Measurements from ENCODE around the gene EML1. TPM values are rescaled to one million over a fixed set of nuclear protein-coding genes. Genes with fewer than 3 reads are reported as not detected.

The EML1 gene
- total RNA-seq, 1 experiment from 2014 or later: 18.3 TPM

DNA sequence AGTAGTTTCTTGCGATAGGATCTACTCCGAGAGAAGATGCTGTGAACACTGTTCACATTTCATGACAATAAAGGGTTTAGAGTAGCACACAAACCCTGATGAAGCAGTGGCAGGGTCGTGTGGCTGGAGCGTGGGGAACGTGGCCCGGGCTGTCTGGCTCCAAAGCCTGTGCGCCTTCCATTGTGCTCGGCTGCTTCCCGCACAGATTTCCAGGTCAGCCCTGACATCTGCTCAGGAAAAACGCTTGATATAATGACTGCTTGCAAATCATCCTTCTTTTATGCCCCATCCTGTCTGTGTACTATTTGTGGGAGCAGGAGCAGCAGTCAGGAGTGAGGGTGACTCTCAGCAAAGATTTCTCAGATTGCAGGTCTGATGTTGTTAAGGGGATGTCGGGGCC, 78.6 kb downstream of the EML1 start:
- DNase-seq (ENCODE audit: low spot score): no peak

DNA sequence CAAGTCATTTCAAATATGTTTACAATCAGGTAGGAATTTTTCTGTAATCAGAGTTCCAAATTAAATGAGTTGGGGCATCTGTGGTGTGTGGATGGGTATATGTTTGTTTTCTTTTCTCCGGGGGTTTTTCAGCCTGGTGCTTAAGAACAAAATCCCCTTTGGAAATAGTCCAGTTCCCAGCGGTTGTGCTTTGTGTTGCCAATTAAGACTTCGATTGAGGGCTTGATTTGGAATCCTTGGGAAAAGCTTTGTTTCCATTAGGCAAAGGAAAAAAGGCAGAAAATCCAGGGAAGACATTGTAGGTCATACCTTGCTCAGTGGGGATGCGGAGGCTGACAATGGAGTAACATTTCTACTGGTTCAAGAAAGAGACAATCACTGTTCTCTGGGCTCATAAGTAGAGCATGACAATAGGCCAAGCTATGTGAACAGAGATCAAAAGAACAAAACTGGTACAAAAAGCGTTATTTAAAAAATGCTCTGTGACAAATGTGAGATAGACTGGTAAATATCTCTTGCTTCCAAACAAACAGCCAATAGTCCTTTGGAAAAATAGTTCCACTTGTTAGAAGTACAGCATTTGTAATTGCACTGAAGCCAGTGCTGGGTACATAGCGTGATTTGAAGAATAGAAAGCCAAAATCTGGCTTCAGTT, 79.7 kb downstream of the EML1 start:
- no peak for DNase-seq (ENCODE audit: low spot score)

DNA sequence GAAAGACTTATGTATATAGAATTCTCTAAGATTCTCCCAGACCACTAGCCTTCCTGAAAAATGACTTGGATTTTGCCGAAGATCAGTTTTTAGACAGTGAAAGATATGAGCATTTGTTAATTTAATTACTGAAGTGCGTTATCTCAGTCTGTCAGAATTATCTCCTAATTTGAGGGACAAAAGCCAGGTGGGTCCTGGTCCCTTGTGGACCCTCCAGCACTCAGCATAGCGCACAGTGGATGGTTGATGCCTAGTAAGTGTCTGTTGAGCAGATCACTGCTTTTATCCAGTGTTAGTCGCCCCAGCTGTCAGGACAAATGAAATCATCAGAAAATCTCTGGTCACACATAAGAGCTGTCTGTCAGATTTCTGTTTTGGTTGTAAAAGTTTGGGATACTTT, 80.4 kb downstream of the EML1 start:
- no peak for DNase-seq (ENCODE audit: low spot score)

DNA sequence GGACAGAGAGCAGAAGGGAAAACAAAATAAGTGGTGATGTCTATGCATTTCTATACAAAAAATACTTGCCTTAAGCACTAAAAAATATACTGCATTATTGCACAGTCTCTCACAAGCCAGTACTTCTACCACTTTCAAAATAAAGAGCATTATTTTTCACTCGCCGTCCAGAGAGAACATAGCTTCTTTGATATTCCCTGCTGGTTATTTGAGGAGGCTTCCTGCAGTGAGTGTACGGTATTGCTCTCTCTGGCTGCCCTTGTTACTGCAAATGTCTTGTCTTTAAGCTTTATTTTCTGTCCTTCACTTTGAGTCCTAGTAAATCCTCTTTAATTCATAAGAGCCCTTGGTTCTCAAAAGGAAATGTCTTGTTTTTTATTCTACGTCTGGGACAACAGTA, 81.1 kb downstream of the EML1 start:
- no peak for DNase-seq (ENCODE audit: low spot score)

DNA sequence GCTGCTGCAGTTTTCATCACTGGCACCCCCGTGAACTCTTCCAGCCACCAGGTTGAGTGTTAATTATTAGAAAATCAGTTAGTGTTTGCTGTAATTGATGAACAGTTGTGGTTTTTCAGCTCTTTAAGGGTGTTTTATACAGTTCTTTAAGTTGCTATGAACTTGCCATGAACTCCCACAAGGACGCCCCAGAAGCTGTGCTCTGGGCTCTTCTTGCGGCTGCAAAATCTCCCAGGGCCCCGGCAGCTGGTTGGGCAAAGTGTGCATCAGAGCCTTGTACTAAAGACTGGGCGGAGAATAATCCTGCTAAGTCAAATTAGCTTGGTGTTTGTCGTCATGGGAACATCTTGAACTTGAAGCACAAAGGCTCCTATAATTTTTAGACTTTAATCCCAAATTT, 82.2 kb downstream of the EML1 start:
- DNase-seq (ENCODE audit: low spot score): no peak

DNA sequence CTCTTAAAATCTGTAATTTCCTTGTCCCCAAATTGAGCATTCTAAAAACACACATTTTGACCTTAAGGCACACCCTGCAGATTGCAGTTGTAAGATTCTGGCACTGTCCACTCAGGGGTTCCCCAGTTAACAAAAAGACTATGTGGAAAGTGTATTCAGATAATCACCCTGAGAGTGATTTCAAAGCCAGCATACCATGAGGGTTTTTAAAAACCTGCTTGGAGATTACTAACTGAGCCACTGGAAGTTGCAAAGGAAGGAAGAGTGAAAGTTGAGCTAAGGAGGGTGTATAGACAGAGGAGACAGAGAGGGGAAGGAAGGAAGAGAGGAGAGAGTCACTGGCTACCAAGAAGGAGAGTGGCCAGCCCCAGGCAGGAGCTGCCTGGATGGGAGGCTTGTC, 82.6 kb downstream of the EML1 start:
- no peak for DNase-seq (ENCODE audit: low spot score)

DNA sequence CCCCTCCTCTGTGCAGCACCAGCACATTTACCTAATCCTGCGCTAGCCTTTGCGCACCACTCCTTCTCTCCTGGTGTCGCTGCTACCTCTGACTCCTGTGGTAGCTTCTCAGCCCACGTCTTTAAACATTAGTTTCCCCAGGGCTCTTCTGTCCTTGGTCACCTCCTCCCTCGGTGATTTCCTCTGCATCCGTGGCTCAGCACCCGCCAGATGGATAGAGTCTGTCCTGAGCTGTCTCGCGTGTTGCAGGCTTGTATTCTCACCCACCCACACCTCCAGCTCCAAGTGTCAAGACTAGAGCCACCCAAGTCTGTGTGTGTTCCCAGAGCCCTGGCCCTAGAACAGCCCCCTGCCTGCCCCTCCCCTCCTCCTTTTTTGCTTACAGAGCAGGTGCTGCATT, 83.2 kb downstream of the EML1 start:
- DNase-seq (ENCODE audit: low spot score): no peak

DNA sequence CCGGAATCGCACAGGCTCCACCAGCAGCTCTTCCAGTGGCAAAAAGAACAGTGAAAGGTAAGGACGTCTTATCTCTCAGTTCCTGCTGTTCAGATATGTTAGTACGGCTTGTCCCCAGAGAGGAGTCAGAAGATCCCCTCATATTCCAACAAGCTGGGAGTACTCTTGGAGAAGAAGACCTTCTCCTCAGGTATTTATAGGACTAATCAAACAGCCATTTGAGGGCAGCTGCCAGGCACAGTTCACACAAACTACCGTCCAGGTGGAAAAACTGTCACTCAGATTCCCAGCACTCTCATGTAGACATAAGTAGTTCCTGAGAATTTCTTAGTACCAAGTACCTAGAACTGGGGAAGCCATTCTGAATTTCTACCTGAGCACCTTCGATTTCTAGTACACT, 85.3 kb downstream of the EML1 start:
- DNase-seq (ENCODE audit: low spot score): no peak

DNA sequence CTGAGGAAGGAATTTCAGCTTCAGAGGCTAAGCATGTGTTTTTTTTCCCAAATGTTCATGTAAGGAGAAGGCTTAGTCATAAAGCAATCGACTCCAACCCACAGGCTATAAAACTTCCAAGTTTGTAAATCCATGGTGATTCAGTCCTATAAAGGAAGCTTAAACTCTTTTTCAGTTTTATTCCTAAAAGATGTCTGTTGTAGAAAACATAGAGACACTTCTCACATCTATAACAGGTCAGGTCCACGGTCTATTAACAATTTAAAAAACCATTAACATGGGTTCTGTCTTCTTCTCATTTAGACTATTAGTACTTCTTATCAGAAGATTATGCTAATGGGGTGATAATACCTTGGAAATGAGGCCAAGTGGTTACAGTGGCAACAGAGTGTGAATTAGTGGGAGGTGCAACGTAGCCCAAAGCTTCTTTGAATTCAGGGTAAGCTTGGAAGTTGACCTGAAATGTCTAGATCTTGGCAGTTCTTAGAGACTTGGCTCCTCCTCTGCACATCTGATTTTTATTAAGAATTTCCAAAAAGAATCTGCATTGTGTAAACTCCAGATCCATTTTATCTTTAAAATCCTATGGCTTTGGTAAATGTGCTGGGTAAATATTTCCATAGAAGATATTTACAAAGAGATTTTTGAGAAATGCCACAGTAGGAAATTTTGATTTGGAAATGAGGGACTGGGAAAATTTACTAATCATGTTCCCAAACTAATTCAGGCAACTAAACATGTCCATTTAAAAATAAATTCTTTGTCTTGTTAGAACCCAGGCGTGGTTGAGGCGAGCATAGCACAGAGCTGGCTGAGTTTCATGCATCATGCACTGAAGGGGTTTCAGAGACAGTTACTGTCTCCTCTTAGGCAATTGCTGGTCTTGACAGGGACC, 86.4 kb downstream of the EML1 start:
- DNase-seq (ENCODE audit: low spot score): peak; percentile 59

DNA sequence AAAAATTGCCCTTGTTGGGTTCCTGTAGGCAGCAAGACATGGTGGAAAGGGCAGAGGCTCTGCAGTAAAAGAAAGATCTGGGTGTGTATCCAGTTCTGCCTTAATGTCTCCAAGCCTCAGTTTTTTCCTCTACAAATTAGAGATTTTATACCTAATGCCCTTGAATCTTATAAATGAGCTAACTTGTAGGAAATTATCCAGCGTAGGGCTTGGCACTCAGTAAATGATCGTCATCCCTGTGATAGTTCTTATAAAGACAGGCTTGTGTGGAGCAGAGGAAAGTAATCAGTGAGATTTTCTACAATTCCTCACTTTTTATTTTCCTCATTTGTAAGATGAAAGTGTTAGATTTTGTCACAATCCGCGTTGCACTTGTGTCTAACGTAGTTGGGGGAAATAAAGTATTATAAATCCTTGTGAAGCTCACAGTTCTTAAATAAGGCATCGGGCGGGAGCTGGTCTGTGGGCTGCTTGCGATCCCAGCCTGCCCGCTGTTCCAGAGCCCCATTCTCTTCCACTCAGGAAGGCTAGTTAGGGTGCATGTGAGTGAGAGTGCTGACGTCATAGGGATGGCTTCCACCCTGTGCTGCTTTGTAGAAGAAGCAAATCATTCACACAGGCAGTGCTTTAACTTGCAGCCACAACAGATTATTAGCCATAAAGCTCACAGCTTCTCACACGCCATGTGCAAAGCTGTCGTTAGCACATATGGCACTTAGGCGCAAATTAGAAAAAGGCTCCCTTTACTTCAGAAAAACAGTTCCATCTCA, 87.6 kb downstream of the EML1 start:
- no peak for DNase-seq (ENCODE audit: low spot score)

DNA sequence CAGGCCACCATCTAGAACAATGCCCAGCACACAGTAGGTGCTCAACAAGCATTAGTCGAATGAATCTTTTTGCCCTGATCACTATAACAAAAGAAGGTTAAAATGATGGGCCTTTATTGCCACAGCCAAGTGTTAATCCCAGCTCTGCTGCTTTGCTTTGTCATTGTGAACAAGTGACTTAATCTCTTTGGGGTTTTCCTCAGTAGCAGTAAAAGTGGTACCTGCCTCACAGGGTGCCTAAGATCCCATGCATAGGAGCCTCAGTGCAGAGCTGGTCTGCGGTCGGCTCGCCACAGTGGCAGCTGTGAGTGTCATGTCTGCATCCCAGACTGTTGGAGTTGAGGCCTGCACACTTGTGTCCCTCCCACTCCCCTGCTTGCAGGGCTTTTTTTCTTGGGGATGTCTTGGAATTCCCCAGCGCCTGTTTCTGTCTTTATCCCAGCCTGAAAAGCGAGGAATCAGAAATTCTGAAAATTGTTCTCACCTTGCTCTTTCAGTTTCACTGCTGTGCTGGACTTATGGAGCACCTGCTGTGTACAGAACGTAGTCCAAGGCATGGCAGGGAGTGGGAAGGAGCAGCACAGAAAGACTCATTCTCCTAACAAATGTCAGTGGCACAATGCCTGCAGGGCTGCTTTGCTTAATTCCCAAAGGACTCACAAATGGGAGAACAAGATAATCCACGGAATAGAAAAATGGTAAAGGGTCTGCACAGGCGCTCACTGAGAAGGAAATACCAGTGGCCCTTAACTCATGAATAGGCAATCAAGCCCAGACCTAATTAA, 90.8 kb downstream of the EML1 start:
- no peak for DNase-seq (ENCODE audit: low spot score)

DNA sequence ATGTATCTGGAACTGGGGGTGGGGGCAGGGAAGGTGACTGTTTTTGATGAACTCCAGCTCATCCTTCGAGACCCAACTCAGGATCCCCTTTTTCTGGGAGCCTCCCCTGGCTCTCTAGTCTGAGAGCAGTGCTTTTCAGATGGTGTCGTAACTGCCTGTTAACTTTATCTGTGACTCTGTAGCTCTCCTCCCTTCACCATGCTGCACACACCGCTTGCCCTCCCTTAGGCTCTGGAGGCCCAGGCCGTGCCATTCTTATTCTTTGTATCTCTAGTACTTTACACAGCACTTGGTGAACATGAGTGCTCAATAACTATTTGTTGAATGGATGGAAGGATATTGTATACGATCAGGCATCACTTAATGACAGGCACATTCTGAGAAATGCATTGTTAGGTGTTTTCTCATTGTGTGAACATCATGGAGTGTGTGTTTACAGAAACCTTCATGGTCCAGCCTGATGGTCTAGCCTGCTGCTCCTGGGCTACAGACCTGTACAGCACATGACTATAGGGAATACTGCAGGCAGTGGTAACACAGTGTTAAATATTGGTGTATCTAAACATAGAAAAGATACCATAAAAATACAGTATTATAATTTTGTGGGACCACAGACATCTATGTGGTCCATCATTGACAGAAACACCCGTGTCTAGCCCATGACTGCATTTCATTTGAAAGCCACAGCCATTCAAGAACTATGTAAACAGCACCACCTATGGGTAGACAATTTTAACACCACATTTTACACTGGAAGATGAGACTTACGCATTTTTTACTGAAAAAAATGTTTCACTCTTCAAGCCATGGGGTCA, 91.8 kb downstream of the EML1 start:
- peak; percentile 48 for DNase-seq (ENCODE audit: low spot score)

DNA sequence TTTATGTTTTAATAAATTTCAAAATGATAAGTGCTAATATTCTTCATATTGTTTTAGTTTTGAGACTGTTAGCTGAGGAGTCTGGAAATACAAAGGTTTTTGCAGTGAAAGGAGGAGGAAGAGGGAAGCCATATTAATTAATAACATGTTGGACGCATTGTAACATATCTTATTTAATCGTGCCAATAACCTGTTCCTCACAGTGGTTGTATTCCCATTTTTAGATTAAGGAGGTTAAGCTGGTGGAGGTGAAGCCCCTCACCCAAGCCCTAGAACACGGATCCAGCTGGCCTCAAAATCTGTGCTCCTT, 92.4 kb downstream of the EML1 start:
- no peak for DNase-seq (ENCODE audit: low spot score)

DNA sequence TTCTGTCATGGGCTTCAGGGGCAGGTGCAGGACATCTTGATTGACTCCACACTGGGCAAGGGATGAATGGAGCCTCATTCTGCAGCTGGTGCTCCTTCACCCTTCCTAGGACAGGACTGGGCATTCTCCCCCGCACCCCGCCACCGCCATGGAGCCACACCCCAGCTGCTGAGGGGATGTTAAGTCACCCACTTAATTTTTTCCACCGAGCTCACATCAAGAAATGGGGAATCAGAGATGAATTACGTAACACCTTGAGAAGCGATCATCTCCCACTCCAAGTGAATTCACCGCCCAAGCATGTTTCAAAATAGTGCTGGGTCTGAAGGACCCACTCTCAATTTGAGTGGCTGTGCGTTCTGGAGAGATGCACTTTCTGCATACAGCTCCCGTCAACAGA, 94.2 kb downstream of the EML1 start:
- DNase-seq (ENCODE audit: low spot score): no peak

DNA sequence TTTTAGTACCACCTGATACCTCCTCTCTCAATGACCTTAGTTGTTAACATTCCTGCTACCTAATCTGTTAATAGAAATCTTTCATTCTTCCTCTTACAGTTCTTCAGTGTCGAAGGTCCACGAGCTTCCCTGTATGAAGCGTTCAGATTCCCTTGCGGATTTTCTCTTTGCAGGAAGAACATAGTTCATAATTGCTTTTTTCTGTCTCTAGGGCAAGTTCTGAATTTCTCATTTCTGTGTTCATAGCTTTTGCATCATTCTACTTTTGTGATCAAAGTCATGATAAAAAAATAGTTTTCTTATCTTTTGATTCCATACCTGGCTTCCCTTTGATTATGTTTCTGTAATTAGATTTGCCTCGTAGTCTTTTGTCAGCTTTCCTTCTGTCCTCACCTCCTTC, 94.9 kb downstream of the EML1 start:
- no peak for DNase-seq (ENCODE audit: low spot score)

DNA sequence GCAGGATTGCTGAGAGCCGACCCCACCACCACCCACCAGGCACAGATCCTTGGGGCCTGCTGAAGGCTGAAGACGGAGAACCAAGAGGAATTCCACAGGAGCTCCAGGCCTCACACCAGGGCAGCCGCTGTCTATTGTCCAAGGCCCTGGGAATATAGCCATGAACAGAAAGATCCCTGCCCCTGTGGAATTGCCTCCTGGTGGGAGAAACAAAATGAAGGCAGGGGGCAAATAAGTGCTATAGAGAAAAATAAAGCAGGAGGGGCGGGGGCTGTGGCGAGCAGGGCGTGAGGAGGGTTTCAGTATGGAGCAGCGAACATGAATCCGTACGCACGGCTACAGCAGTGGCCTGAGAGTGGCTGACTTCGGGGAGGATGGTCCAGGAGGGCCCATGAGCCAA, 96.1 kb downstream of the EML1 start:
- DNase-seq (ENCODE audit: low spot score): no peak

DNA sequence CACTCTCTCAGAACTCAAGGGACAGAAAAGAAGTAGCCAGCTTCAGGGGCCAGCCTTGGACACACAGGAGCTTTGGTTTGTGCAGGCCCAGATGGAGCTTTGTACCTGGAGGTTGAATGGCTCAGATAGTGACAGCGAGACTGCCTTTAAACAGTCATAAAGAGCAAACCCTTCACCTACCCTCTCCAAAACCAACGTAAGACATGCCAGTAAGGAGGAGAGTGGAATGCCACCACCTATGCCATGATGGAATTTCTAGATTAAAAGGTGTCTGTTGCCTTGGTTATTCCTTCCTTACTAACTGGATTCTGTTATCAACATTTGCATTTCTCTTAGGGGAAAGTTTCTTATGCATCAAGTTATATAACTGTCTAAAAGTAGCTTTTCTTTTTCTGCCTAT, 98.1 kb downstream of the EML1 start:
- no peak for DNase-seq (ENCODE audit: low spot score)

DNA sequence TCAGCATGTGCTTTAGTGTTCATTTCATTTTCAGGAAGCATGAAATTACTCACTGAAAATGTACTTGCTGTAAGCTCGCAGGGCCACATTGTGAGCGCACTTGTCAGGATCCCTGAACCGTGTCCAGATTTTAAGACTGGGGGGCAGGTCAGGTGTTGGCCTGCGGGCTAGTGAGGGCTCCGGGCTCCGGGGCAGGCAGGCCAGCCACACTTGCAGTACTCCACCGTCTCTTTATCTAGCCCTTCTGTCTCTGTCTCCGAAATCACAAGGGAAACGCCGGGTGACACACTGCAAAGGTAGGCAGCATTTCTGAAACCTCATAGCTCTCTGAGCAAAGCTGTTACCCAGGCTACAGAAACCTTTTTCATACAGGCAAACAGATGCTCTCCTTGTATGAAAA, 98.7 kb downstream of the EML1 start:
- DNase-seq (ENCODE audit: low spot score): no peak

DNA sequence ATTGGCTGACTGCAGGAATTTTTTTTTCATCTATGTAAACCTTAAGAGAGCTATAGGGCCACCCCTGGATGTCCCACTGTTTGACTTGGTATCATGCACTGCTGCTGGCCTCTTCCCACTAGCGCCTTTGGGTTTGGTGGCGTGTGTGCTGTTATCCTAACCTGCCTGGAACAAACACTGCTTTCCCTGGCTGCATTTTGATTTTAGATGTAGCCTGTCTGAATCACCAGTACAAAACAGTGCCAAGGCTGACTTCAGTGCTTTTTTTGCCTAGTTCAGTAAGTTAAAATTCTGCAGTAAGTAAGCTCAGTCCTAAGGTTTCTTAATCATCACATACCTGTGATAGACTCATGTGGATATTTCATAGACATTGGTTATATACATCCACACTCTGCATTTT, 99.2 kb downstream of the EML1 start:
- no peak for DNase-seq (ENCODE audit: low spot score)

DNA sequence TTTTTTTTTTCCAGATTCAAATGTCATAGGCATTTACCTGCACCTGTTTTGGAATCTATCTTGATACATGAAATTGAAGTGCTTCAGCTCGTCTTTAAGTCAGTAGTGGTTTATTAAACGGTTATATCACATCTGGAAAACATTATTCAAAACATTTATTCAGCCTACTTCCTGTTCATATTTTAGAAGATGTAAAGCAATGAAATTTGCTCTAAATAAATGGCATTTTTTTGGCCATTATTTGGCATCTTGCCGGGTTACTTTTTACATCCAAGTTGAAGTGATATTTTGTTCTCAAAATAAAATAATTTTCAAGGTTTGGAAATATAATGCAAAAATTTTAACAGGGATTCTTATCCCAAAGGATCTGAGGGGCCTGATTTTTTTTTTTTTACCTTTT, 103.1 kb downstream of the EML1 start:
- no peak for DNase-seq (ENCODE audit: low spot score)

DNA sequence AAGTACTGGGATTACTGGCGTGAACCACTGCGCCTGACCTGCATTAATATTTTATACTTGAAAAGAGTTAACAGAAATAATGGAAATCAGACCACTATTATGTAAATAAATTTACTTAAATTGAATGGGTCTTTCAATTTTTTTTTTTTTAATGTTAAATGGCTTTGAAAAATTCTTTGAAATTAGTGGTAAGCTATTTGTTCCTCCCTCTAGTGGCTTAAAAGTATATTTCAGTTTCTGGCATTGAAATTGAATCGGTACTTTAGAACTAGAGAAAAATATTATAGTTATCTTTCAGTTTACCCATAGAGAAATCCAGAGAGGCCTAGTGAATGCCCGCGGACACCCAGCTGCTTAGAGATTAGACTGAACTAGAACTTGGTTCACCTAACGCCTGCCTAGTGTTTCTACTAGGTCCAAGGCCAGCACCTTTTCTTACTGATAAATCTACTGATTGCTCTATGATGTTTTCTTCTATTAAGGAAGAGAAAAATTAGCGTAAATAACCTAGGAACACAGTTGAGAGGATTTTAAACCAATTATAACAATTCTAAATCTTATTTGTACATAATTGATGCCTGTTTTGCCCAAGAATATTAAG, 106.5 kb downstream of the EML1 start:
- no peak for DNase-seq (ENCODE audit: low spot score)

All from H4 (cell line).